HG03558 (cell line): ENCODE measurements around the gene RAB5A.
"Not testable (repeated sequence)": the region's sequence is repeated elsewhere in the genome, so short reads cannot be mapped to it uniquely, and the experiment has no call there.

ENCODE experiments used
- ATAC-seq: cut with Tn5 transposase; IDR thresholded peaks from one replicate; pipeline ENCODE4 v1.9.1; 2021; ENCODE audit warnings: moderate number of reproducible peaks; ENCODE audit not compliant: unreplicated experiment; ENCODE audit errors: extremely low read depth

Gene RAB5A

DNA sequence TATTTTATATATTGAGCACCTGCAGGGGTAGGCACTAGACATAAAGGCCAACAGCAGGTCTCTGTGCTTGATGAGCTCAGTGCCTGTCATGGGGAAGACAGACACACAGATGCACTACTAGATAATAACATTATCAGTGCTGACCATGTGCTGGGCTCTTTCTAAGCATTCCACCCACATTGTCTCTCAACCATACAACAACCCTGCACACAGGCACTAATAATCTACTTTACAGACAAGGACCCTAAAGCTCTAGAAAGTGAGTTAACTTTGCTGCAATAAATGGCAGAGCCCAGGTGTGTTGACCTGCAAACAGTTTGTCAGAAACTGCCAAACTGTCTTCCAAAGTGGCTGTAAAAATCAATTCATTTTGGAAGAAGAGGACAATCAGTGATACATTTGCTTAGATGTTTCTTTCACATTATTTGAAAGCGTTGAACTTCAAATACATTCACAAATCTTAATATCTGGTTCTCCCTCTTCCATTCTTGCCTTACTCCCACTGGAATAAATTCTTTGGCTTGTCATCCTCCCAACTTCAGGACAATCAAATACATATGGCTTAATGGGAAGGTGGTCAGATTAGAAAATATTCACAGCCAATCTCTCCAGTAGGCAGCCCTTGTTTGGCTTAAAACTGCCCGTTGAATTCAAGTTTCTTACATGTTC lies 76.2 kb downstream of the RAB5A start:
- ATAC-seq = no peak

DNA sequence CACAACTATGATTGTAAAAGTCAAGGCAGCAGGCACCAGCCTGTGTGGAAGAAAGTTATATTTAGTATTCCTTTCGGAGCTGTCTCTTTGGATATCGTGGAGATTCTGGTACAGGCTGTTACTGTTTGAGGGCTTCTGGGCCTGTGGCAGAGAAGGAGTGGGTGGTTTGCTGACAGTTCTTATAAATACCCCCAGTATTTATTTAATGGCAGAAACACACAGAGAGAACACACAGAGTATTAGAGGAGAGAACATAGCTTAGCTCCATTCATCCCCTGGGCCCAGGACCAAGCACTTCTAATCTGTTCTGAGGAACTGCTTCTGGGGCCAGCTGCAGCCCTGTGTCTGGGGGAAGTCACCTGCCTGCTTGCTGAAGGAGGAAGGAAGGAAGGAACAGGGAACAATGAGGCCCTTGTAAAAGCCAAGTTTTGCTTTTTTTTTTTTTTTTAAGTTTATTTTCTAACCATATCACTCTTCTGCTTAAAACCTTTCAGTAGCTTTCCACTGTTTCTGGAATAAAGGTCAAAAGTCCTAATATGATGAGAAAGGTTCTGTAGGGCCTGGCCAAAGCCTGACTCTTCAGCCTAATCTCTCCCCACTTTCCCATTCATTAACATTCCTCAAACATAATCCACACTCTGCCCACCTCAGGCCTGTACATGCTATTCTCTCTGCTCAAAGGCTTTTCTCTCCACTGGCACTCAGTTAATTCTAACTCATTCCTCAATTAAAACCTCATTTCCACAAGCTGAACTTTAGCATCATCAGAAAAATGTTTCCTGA lies 76.9 kb downstream of the RAB5A start:
- no peak for ATAC-seq

DNA sequence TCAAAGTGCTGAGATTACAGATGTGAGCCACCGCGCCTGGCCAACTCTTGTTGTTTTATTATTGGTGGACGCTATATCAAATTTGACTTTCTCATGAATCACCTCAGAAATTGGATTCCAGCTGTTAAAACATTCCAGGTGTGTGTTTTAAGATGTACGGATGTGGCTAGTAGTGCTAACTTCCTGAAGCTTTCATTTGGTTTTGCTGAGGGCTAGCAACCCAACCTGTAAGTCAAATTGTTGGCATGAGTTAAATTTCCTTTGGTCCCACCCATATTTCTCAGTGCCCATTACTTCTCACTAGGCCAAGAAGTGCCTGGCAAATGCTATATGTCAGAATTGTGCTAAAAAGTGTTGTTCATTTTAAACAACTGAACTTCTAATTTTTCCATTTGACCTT lies 80.2 kb downstream of the RAB5A start:
- ATAC-seq = no peak

DNA sequence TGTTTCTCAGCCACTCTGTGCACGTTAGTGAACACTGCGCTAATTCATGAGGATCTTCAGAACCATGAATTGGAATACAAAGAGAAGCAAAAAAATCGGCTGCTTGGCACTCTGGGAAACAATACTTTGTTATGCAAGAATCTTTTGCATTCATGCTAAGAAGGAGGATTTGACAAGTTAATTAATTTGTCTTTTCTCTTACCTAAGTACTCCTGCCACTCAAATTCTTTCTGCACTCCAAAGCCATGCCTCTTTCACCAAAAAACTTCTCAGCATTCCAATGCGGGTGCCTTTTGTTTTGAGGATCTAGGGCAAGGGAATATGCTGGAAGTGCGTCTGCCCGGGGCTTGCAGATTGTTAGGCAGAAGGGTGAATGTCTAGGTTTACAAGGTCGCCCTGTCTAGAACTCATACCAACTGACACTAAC lies 82.0 kb downstream of the RAB5A start:
- no peak for ATAC-seq

DNA sequence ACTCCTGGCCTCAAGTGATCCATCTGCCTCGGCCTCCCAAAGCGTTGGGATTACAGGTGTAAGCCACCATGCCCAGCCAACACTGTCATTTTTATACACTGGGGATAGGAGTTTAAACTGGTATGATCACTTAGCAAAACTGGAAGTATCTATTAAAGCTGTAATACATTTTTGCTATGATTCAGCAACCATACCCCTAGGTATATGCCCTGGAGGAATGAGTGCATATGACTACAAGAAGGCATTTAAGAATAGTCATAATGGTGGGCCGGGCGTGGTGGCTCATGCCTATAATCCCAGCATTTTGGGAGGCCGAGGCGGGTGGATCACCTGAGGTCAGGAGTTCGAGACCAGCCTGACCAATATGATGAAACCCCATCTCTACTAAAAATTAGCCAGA lies 85.0 kb downstream of the RAB5A start:
- not testable (repeated sequence) for ATAC-seq
